HG03196 (cell line): ENCODE results near the gene PTPDC1.

Experiments
- ATAC-seq: cut with Tn5 transposase; IDR thresholded peaks from one replicate; pipeline ENCODE4 v1.9.1; 2021; ENCODE audit not compliant: unreplicated experiment

PTPDC1 gene, protein sequence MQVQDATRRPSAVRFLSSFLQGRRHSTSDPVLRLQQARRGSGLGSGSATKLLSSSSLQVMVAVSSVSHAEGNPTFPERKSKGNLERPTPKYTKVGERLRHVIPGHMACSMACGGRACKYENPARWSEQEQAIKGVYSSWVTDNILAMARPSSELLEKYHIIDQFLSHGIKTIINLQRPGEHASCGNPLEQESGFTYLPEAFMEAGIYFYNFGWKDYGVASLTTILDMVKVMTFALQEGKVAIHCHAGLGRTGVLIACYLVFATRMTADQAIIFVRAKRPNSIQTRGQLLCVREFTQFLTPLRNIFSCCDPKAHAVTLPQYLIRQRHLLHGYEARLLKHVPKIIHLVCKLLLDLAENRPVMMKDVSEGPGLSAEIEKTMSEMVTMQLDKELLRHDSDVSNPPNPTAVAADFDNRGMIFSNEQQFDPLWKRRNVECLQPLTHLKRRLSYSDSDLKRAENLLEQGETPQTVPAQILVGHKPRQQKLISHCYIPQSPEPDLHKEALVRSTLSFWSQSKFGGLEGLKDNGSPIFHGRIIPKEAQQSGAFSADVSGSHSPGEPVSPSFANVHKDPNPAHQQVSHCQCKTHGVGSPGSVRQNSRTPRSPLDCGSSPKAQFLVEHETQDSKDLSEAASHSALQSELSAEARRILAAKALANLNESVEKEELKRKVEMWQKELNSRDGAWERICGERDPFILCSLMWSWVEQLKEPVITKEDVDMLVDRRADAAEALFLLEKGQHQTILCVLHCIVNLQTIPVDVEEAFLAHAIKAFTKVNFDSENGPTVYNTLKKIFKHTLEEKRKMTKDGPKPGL

DNA sequence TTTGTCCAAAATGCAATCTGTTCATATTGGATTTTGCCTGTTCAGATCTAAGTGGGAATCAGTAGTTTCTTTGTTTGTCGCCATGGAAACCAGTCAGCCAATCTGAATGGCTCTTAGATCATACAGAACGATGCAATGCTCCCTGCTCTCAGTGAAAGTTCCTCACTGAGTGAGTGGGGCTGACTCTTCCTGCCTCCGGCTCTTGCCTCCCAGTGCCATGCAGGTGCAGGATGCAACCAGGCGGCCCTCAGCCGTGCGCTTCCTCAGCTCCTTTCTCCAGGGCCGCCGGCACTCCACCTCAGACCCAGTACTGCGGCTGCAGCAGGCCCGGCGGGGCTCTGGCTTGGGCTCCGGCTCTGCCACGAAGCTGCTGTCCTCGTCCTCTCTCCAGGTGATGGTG is at the start of gene PTPDC1:
TSS of gene PTPDC1 (plus strand) at position 151 of the 400 bp plus-strand sequence. CDS start at position 218, 67 bp downstream.
- ATAC-seq, result no peak

DNA sequence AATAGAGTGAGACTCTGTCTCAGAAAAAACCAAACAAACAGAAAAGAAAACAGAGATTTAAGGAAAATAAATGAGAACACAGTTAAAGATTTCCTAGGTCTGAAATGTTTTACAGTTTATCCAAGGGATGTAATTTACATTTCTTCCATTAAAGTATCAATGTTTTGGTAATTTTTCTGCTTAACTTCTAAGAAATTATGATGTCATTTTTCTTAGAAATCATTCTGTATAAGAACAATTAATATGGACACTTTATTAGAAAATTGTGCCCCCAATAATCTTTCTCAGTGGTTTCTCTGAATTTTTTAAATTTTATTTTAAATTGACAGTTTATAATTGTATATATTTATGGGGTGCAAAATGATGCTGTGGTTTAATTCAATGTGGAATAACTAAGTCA is 49.8 kb upstream of the PTPDC1 start:
- no peak for ATAC-seq

DNA sequence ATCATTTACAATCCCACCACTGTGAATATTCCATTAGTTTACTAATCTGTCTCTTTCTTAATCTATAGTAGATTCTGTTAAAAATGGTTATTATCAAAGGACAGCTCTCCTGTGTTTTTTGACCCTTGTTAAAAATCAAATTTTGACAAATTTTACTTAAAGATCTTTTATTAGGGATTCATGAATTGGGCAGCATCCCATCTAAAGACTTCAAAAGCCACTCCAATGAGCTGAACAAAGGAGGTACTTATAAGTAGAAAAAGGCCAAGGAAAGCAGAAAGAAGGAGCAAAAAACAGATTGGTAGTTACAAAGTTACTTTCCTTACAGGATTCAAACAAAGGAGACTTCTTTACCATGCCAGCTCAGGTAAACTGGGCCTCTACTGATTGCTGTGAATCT is 44.5 kb upstream of the PTPDC1 start:
- ATAC-seq, result no peak

DNA sequence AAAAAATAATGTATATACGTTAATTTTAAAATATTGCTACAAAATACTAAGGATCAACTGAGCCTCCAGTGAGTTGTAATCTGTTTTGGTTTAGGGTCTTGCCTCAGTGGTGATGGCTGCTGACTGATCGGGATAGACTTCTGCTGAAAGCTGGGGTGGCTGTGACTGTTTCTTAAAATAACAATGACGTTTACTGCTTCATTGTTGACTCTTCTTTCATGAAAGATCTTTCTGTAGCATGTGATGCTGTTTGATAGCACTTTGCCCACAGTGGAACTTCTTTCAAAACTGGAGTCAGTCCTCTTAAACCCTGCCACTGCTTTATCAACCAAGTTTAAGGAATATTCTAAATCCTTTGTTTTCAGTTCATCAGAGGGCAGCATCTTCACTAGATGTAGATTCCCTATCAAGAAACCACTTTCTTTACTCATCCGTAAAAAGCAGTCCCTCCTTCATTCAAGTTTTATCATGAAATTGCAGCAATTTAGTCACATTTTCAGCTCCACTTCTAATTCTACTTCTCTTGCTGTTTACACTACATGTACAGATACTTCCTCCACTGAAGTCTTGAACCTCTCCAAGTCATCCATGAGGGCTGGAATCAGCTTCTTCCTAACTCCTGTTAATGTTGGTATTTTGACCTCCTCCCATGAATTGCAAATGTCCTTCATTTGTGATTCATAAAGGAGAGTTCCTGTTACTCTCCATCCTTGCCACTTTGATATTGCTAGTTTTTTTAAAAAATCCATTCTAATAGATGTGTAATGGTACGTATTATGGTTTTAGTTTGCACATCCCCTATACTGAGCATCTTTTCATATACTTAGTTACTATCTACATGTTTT is 41.5 kb upstream of the PTPDC1 start:
- no peak for ATAC-seq

DNA sequence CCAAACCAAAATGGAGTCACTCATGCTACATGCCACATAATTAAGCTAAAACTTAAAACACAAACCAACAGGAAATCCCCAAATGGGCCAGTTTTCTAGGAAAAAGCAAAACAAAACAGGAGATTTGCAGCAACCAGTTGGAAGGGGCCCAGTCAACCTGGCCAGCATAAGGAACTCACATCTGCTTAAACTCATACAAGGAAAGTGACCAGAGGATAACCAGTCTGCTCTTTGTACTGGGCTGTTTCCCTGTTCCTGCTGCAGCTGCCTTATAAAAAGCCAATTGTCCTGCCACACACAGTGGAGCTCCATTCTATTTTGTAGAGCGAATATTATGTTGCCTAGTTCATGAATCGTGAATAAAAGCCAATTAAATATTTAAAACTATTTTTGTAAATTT is 29.5 kb upstream of the PTPDC1 start:
- ATAC-seq, result no peak

DNA sequence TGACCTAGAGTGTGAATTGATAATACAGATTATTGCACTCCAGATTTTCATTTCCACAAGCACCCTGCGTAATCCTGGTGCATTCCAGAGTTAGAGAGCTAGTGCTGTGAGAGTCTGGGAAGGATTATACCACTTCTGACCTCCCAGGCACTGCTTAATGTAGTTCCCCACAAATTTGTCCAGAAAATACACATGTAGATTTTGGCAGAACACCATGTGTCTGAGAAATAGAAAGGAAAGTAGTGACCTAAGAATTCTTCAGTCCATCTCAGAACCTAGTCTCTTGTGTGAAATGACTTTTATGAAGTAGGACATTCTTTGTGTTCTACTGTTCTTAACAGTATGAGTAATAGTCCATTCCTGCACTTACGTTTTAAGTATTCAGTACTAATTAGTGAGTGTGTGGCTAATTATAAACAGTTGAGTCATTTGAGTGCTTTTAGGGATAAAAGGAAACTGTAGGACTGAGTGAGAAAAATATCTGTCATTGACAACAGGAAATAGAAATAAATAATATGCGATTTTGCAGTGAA is 27.8 kb upstream of the PTPDC1 start:
- ATAC-seq, result no peak

DNA sequence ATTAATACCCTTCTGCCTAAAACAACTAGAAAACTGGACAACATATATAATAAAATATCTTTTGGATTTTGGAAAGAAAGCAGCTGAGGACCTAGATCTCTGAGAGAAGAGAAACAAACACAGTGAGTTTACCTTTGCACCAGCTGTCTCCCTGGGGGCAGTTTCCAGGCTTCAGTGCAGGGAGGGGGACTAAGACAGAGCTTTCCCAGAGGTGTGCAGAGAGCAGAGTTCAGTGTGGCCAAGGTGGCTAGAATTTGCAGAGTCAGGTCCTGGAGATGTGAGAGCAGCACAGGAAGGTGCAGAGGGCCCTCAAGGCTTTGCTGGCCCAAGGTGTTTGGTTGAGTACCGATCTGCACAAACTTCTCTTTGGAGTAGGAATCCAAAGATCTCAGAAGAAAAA is 26.3 kb upstream of the PTPDC1 start:
- no peak for ATAC-seq

DNA sequence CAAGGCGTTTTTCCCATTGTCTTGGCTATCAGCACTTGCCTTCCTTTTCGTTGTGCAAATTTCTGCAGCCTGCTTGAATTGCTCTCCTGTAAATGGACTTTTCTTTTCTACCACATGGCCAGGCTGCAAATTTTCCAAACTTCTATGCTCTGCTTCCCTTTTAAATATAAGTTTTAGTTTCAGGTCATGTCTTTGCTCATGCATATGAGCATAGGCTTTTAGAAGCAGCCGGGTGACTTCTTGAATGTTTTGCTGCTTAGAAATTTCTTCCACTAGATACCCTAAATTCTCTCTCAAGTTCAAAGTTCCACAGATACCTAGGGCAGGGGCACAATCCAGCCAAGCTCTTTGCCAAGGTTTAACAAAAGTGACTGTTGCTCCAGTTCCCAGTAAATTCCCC is 22.4 kb upstream of the PTPDC1 start:
- no peak for ATAC-seq

DNA sequence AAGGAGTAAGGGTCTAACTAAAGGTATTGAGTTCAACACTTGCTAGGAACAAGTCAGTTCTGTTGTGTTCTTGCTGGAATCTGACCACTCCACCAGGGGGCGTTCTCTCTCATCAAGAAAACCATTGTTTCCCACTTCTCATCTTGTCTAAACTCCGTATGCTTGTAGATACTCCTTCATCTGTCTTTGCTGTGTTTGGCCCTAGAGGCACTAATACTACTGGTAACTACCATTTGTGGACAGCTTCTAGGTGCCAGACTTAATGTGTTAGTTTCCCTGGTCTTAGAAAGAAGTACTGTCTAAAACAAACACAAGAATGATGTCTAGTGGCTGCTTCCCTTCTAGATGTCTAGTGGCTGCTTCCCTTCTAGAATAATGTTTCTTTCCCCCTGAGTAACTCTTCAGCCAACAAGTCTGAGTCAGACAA is 18.7 kb upstream of the PTPDC1 start:
- ATAC-seq, result no peak

DNA sequence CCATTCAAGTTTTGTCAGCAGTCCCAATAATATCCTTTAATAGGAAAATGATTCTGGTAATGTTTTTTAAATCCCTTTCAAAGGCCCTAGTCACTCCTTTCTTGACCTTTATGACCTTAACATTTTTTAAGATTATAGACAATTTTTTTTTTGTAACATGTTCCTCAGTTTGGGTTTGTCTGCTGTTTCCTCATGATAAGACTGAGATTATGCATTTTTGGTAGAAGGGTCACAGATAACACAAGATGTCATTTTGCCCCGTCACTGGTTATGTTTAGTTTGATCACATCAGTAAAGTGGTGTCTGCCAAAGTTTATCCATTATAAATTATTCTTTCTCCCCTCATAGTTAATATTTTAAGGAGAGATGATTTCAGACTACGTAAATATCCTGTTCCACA is 16.0 kb upstream of the PTPDC1 start:
- no peak for ATAC-seq

DNA sequence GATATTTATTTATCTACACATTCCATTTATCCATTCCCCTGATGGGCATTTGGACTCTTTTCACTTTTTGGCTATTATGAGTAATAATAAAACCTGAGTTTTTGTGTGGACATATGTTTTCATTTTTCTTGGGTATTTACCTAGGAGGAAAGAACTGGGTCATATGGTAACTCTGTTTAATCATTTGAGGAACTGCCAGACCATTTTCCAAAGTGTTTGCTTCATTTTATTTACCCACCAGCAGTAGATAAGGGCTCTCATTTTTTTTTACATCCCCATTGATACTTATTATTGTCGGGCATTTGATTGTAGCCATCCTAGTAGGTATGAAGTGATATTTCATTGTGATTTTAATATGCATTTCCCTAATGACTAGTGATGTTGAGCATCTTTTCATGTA is 7.7 kb upstream of the PTPDC1 start:
- no peak for ATAC-seq

DNA sequence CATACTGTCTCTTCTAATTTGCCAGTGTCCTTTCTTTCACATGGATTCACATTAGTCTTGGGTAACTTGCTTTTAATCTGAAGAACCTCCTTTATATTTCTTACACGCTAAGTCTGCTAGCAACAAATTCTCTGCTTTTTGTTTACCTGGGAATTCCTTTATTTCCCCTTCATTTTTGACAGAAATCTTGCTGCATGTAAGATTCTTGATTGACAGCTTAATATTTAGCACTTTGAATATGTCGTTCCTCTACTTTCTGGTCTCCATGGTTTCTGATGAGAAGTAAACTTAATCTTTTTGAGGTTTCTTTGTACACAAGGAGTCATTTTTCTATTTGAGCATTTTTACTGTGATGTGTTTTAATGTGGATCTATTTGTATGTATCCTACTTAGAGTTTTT is 6.2 kb upstream of the PTPDC1 start:
- ATAC-seq, result no peak

DNA sequence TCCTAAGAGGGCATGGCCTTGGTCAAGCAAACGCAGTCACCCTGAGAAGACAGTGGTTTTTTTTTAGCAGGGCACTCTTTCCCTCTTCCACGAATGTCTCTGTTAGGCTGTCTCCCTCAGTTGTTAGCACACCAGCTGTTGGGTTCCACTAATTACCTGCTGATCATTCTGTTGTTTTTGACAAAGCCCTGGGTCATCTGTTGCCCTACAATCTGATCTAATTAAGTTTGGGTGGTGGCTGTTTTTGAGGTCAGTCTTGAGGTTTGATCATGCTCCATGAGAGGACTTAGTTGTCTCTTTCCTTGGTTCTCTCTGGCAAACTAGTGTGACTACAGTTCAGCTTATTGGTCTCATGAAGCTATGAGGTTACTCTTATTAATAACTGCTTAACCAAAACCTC is 5.0 kb upstream of the PTPDC1 start:
- ATAC-seq, result no peak

DNA sequence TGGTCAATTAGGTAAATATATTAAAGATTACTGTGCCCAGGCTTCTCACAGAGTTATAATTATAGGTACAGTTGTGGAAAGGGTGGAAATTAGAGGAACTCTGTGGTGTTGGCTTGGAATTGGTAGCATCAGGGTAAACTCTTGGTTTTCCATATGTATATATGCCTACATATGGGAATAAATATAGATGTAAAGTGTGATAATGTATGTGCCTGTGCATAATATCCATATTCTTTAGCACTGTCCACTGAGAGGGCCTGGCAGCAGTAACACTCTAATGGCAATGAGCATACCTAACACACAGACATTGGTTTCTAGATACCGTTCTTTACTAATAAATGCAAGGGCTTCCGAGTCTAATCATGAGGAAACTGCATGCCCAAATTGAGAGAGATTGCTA is 4.0 kb upstream of the PTPDC1 start:
- ATAC-seq, result no peak

DNA sequence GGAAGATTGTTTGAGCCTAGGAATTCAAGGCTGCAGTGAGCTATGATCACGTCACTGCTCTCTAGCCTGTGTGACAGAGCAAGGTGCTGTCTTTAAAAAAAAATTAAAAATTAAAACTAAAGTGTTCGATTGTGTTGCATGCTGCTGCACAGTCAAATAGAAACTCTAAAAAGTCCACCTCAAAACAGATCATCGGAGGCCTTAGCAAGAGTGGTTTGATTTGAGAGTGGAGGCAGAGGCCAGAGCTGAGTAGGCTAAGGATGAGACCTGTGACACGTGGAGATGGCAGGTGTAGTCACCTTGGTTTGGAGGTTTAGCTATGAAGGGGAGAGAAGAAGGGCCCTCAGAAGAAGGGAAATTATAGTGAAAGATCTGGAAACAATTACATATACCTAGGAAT is 2.8 kb upstream of the PTPDC1 start:
- no peak for ATAC-seq

DNA sequence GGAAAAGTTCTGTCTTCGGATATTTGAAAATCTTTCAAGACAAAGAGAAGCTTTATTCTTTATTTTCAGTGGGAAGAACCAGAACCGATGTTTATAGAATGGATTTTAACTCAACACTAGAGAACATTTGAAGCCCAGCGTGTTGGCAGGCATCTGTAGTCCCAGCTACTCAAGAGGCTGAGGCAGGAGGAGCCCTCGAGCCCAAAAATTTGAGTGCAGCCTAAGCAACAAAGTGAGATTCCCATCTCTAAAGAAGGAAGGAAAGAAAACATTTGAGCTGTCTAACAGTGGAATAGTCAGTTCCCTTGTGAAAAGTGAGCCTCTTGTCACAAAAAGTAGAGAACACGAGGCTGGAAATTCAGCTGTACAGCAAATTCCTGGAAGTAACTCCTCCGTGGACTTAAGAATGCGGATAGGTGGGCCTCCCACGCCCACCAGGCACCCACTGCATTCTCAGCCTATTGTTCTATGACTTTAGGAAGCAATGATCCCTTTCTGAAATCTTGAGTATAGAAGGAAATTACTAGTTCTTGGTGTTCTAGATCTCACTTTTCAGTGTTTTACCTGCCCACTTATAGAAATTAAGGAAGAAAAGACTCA is 2.3 kb upstream of the PTPDC1 start:
- no peak for ATAC-seq

DNA sequence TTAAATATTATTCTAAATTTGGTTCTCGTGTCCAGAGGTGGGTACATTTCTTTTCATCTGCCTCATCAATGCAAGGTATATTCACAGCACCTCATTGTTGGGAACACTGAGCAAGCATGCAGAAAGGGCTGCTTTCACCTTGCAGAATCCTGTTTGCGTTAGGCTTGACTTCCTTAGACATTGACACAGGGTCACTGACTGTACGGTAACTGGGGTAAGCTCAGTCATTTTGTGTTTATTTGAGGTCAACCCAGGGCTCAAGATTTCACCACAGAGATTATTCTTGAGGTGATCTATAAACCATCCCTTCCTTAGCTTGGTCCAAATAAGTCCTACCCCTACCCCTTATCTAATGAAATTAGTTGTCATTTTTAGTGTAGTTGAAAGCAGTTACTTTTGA is 1.7 kb upstream of the PTPDC1 start:
- ATAC-seq, result no peak

DNA sequence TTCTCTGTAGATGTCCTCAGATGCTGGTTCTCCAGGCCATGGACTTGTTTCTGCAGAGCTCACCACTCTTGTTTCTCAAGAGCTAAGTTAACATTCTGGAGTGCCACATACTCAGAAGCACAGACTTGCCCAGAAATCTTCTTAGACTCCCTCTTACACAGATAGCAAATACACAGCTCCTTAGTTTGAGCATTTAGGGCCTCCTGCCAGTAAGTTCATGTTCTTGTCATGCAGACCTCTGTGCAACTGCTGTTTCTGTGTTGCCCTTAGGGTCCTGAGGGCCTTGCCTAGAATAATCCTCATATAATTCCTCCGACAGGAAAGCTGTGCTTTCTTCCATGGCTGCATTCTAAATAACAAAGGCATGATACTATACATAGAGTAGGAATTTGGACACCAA is 1.3 kb upstream of the PTPDC1 start:
- no peak for ATAC-seq

DNA sequence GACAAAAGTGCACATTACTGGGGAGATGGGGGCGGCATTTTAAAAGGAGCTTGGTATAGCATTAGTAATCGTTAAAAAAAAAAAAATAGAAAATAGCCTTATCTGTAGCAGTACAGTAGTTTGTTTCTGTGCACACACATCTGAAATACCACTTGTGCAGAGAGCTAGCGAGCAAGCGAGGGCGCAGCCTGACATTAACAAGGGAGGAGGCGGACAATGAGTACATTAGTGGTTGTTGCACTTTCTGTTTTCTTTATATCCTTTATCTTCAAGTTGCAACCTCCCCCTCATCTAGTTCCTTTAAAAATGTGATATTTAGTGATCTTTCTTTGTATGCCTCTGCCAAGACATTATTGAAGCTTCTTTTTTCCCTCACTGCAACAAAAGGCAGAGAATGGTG is 880 bp upstream of the PTPDC1 start:
- no peak for ATAC-seq

DNA sequence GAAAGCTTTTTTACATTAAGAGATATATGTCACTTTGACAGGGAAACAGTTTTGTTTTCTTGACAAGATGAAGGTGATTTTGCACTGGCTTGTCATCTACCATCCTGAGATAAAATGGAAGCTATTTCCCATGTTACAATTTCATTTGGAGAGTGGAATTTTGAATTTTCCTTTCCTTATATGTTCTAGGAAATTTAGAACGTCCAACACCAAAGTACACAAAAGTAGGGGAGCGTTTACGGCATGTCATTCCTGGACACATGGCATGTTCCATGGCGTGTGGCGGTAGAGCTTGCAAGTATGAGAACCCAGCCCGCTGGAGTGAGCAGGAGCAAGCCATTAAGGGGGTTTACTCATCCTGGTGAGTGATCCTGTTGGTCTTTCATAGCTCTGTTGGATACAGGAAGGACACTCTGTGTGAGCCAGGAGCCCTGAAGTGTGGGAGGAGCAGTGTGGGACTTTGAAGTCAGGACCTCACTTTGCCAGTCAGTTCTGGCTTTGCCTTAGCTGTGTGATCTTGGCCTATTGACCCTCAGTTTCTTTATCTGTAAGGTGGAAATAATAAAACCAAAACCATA is 887 bp downstream of the PTPDC1 start:
- ATAC-seq, result no peak
